ENCODE measurements around the gene SERPINA5.
"Not testable (repeated sequence)": the region's sequence is repeated elsewhere in the genome, so short reads cannot be mapped to it uniquely, and the experiment has no call there.

SERPINA5 gene

DNA sequence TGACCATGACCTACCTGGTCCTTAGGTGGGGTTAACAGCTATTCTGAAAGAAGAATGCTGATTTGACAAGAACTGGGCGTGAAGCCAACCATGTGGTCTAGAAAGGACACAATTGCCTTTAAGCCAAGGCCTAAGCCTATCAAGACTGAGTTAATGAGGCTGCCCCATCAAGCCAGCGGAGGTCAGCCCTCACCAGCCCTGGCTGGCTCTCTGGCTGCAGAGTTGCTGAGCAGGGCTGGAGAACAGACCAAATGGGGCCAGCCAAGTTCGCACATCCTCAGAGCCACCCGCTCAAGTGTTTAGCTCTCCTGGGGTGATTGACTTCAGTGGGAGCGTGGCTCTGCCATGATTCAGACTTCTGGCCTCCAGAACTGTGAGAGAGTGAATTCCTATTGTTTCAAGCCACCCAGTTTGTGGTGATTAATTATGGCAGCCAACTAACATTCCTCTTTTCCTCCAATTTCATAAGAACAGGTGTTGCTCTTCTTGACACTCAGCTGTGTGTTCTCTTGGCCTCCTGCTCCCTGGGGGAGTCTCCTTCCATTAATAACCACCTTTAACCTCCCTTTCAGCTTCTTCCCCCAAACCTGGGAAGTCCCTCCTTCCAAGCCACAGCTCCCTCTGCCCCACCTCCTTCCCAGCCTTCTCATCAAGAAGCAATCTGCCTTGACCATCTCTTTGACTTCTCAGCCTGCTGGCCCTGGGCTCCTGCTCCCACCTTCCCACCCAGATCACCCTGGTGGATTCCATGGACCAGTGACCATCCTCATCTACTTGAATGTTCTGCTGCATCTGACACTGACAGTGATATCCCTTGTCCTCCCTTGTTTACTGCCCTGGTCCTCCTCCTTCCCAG, 5.3 kb upstream of the SERPINA5 start:
- DNase-seq = no peak

GRCh38 chr14:94577472-94577871, 3.8 kb upstream of the SERPINA5 start:
- DNase-seq = not testable (repeated sequence)

DNA sequence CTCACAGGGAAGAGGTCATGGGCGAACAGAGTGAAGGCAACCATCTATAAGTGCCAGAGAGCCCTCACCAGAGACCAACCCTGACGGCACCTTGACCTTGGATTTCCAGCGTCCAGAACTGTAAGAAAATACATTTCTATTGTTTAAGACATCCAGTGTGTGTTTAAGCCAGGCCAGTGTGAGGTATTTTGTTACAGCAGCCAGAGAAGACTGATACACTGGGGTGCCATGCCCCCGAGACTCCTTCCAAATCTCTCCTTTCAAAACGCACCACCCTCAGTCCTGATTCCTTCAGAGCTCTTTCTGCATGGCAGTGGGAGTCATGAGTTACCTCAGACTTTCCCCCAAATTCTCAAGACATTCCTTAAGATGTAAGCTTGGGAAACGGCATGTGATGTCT, 2.5 kb upstream of the SERPINA5 start:
- no peak for DNase-seq

GRCh38 chr14:94582199-94582750, 1.0 kb downstream of the SERPINA5 start:
- DNase-seq = no peak

GRCh38 chr14:94582851-94583250, 1.6 kb downstream of the SERPINA5 start:
- DNase-seq = no peak

GRCh38 chr14:94583557-94583956, 2.3 kb downstream of the SERPINA5 start:
- DNase-seq = no peak

GRCh38 chr14:94584591-94585280, 3.5 kb downstream of the SERPINA5 start:
- DNase-seq = no peak

- DNase-seq = no peak
These were observed 5.4 kb downstream of the SERPINA5 start for GRCh38 chr14:94586635-94587034.

DNA sequence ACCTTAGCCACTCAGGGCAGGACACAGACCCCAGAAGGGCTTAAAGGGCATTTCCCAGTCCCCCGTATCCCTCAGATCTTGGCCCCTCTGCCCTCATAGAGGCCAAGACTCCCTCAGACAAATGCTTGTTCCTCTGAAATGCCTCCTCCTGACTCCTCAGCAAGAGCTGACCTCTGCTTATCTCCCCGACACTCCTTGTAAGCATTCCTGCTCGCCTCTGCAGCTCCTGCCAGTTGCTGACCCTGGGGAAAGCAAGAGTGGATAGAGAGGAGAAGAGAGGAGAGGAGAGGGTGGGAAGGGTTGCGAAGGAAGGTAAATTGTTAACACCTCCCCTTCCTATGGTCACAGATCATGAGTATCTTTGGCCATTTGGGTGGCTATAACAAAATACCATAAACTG, 7.1 kb downstream of the SERPINA5 start:
- no peak for DNase-seq

- no peak for DNase-seq
These were observed 9.8 kb downstream of the SERPINA5 start for GRCh38 chr14:94591073-94591472.

DNA sequence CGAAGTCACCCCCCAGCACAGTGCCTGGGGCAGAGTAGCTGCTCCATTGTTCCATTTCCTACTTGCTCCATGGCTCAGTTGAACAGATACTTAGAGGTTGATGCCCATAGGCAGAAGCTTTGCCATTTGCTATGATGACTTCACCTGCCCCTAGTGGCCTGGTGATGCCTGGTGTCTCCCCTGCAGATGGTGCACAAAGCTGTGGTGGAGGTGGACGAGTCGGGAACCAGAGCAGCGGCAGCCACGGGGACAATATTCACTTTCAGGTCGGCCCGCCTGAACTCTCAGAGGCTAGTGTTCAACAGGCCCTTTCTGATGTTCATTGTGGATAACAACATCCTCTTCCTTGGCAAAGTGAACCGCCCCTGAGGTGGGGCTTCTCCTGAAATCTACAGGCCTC, 10.6 kb downstream of the SERPINA5 start:
- no peak for DNase-seq

GRCh38 chr14:94592457-94592856, 11.2 kb downstream of the SERPINA5 start:
- DNase-seq = no peak

GRCh38 chr14:94593376-94593748, 12.1 kb downstream of the SERPINA5 start:
- no peak for DNase-seq

DNA sequence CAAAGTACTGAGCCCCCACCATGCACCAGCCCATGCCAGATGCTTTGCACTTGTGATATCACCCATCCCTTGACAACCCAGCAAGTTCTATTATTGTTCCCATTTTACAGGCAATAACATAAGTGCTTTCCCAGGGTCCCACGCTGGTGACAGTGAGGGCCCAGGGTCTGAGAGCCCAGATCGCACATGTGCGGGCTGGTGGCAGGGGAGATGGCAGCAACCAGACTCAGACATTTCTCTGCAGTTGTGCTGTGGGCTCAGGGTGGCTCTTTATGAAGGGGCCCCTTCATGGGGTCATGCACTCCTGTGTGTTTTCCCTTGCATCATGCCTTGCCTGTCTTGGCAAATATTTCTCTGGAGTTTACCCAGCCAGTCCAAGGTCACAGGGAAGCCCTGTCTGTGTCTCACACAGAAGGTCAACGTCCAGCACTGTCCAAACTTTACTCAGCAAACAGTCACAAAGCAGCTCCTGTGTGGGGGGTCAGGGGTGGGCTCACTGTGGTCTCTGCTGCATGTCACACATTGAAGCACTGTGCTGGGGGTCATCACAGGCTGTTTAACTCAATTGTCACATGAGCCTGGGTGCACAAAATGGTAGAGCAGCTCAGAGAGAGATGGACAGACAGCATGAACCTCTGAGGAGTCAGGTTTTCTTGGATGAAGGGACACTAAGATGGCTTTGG, 12.7 kb downstream of the SERPINA5 start:
- DNase-seq = no peak

DNA sequence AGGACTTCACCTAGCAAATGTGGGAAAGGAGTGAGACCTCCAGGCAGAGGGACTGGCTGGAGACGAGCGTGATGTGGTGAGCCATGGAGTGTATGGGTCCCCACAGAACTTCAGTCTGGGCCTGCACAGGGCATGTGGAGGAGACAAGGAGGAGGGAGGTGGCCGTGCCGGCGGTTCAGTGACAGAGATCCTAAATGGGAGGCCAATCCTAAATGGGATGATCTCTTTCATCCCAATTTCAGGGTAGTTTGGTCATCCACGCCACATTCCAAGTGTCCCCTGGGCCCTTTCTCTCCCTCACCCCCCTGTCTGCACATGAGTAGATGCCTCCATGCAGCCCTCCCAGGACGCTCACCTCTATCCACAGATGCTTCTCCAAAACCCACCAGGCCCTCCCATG, 13.2 kb downstream of the SERPINA5 start:
- no peak for DNase-seq

DNA sequence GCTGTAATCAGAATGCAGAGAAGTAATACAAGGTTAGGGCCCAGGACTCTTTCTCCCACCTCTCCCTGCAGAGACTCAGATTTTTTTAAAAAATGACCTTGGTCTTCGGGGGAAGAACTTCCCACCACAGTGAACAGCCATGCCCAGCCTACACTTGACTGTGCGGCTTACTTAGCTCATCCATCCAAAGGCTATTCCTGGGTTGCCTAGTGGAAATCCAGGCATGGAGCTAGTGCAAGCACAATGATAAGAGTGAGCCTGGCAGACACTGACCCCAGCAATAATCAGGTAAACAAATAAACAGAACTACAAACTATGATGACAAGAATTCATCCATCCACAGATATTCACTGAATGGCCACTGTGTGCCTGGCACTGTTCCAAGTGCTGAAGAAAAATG, 14.7 kb downstream of the SERPINA5 start:
- DNase-seq = no peak

- DNase-seq = no peak
These were observed 15.1 kb downstream of the SERPINA5 start for GRCh38 chr14:94596361-94596760.

- DNase-seq = no peak
These were observed 16.6 kb downstream of the SERPINA5 start for GRCh38 chr14:94597788-94598187.

GRCh38 chr14:94598506-94598815, 17.2 kb downstream of the SERPINA5 start:
- no peak for DNase-seq

DNA sequence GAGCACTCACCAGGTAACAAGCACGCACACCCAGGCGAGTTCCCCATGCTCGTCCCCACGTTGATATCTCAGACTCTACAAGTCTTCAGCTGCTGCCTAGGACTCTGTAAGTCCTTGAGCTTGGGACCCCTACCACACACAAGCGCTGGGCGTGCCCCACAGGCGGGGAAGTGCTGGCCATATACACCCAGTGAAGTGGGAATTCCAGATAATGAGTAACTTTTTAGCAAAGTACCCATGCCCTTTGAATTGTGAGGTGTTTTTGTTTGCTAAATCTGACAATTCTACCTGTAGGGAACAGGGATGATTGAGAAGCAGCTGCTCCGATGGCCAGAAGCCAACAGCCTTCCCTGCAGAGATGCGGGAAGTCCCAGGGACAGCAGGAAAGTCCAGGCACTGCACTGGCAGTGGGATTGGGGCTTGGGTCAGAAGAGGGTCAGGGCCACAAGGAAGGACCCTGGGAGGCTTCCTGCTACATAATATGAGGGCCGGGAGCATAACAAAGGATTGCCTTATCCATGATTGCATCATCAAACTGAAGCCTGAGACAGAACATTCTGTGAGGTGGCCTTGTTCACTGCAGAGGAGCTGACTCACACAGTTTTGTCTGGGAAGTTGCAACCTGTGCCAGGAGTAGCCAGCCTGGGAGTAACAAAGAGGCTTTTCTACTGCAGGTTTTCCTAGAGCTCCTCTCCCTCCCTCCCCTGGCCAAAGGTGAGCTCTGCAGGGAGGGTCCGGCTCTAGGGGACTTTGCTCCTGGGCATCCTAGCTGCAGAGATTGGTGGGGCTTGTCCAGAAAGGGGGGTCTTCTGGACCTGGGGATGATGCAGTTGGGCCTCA, 17.8 kb downstream of the SERPINA5 start:
- peak; percentile 85 to 96 for DNase-seq

- DNase-seq = no peak
These were observed 18.4 kb downstream of the SERPINA5 start for GRCh38 chr14:94599656-94600004.

GRCh38 chr14:94600148-94600545, 18.9 kb downstream of the SERPINA5 start:
- no peak for DNase-seq

GRCh38 chr14:94601884-94602391, 20.7 kb downstream of the SERPINA5 start:
- peak in 1 of 2 experiments; percentile 38 for DNase-seq
